Progenitor cell of endocrine pancreas (in vitro differentiated cells): ENCODE results near the gene PMVK. TPM values are rescaled to one million over a fixed set of nuclear protein-coding genes. Genes with fewer than 3 reads are reported as not detected.
A peak's percentile ranks its signal among the peaks of the same experiment; 100 is the strongest.

Source experiments
- DNase-seq: peaks from one replicate; pipeline ENCODE4 v3.0.0; 2021; ENCODE audit warnings: low spot score; ENCODE audit not compliant: unreplicated experiment
- H3K27ac Mint-ChIP-seq: 2 replicates; pipeline ENCODE4 v1.8.0; 2021; ENCODE audit warnings: mild to moderate bottlenecking, moderate library complexity, mixed read lengths
- H3K27me3 Mint-ChIP-seq: 2 replicates; pipeline ENCODE4 v1.8.0; 2021; ENCODE audit warnings: mixed read lengths
- H3K36me3 Mint-ChIP-seq: 2 replicates; pipeline ENCODE4 v1.8.0; 2022; ENCODE audit warnings: mixed read lengths; ENCODE audit not compliant: insufficient read depth
- H3K4me1 Mint-ChIP-seq: 2 replicates; pipeline ENCODE4 v1.8.0; 2021; ENCODE audit warnings: low read depth, mixed read lengths
- H3K4me3 Mint-ChIP-seq: 2 replicates; pipeline ENCODE4 v1.8.0; 2021; ENCODE audit warnings: low read depth, mild to moderate bottlenecking, moderate library complexity, mixed read lengths
- H3K9me3 Mint-ChIP-seq: 2 replicates; pipeline ENCODE4 v1.8.0; 2021; ENCODE audit warnings: low read depth, mixed read lengths
- total RNA-seq: library from RNA; stranded (reverse); gene quantifications from 2 replicates; pipeline ENCODE4 v1.2.1, GENCODE V29; 2021
- TF ChIP-seq, protein P1 (sequence below): fragments of 200-600 bp; sonication (generic); IDR thresholded peaks from one replicate; pipeline ENCODE4 v1.5.0; 2021; ENCODE audit warnings: antibody characterized with exemption, mild to moderate bottlenecking; ENCODE audit not compliant: unreplicated experiment

Gene PMVK
- total RNA-seq, 1 donor from 2014 or later: 26.9 TPM

DNA sequence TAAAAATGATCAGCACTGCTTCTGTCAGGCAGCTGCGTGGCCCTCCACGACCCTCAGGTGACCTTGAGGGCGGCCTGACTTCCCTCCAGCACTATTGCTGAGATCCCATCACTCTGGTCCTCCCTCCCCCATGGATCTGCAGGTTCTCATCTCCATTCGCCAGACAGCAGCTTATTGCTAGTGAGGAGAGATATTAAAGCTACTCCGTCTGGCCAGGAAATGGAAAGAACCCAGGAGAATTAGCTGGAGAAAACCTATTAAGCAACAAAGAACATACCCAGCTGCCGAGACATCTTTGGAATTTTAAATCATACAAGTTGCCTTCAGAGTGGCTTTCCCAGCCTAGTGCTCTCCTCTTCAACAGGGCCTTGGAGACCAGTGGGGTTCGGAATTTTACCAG lies 40.7 kb downstream of the PMVK start:
- Mint-ChIP-seq H3K27ac (peak overlapping the region; percentile 22), H3K9me3 (peaks cover 8% of the 10 kb centered on the region), H3K36me3 (peaks cover 1% of the 10 kb centered on the region), H3K27me3 (peaks cover 6% of the 10 kb centered on the region), H3K4me1 (no peaks in the 10 kb centered on the region), H3K4me3 (no peak overlapping the region)
- TF ChIP-seq, protein P1, sequence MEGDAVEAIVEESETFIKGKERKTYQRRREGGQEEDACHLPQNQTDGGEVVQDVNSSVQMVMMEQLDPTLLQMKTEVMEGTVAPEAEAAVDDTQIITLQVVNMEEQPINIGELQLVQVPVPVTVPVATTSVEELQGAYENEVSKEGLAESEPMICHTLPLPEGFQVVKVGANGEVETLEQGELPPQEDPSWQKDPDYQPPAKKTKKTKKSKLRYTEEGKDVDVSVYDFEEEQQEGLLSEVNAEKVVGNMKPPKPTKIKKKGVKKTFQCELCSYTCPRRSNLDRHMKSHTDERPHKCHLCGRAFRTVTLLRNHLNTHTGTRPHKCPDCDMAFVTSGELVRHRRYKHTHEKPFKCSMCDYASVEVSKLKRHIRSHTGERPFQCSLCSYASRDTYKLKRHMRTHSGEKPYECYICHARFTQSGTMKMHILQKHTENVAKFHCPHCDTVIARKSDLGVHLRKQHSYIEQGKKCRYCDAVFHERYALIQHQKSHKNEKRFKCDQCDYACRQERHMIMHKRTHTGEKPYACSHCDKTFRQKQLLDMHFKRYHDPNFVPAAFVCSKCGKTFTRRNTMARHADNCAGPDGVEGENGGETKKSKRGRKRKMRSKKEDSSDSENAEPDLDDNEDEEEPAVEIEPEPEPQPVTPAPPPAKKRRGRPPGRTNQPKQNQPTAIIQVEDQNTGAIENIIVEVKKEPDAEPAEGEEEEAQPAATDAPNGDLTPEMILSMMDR: no peak
- no peak for DNase-seq

DNA sequence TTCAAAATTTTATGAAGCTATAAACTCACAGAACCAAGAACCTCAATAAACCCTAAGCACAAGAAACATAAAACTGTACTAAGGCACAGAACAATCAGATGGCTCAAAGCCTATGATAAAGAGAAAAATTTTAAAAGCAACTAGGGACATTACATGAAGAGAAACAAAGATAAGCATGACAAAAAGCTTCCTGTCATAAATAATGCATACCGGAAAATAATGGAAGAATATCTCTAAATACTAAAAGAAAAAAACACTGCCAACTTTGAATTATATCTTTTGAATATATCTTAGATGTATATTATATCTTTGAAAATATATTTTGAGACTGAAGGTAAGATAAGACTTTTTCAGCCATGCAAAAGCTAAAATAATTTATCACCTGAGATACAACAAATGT lies 45.1 kb downstream of the PMVK start:
- Mint-ChIP-seq H3K9me3 (peaks cover 8% of the 10 kb centered on the region), H3K36me3 (peaks cover 1% of the 10 kb centered on the region), H3K4me1 (no peaks in the 10 kb centered on the region)

DNA sequence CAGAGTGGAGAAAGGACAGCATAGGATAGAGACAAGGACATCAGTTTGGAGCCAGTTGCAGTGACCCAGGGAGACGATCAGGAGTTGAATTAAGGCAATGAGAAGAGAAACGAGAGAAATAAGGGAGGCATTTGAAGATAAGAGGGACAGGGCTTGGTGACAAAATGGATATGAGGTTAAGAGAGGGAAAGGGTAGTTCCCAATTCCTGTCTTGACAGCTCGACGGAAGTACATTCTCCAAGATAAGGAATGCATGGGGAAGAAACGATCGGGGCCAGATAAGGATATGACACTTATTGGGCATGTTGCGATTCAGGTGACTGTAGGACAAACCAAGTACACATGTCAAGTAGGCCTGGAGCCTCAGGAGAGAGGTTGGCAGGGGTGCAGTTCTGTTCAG lies 47.8 kb downstream of the PMVK start:
- no peak for DNase-seq
- H3K27me3 Mint-ChIP-seq: peaks cover 4% of the 10 kb centered on the region
- H3K4me3 Mint-ChIP-seq: no peak overlapping the region
- H3K27ac Mint-ChIP-seq: no peak overlapping the region
- TF ChIP-seq, protein P1: no peak
- H3K4me1 Mint-ChIP-seq: peaks cover 5% of the 10 kb centered on the region
- peaks cover 1% of the 10 kb centered on the region for H3K36me3 Mint-ChIP-seq
- H3K9me3 Mint-ChIP-seq: peaks cover 8% of the 10 kb centered on the region

More for the DNA sequence above, 45.1 kb downstream of the PMVK start:
- Mint-ChIP-seq H3K27ac (no peak overlapping the region), H3K27me3 (peaks cover 7% of the 10 kb centered on the region), H3K4me3 (no peak overlapping the region)
- DNase-seq: no peak
- TF ChIP-seq, protein P1: no peak

DNA sequence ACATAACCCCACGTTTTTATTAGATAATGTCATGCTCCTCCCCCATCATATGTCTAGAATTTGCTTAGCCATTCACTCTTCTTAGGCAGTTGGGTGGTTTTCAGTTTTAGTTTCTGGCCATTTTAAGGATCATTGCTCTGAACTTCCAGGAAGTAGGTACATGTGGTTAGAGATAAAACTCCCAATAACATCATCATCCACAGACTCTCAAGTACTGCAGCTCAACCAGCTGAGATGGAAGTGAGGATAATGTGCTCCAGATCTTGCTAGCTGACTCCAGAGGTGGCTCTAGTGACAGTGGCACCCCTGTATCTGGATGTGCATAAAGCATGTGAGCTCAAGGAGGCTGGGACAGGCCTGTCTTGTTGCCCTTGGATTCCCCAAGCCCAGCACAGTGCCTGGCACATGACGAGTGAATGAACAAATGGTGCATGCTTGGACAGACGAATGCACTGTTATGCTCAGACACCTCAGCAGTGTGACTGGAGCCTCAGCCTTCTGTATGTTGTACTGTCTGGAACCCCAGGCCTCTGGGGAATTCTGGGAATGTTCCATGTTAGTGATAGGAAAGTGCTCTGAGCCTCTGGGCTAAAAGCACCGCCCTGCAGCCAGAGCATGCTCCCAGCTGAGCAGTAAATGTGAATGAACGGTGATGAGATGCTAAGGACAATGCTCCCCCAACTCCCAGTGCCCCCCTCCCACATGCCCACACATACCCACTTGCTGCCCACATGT lies 50.1 kb downstream of the PMVK start:
- H3K4me1 Mint-ChIP-seq: peaks cover 5% of the 10 kb centered on the region
- TF ChIP-seq, protein P1: no peak
- H3K4me3 Mint-ChIP-seq: no peak overlapping the region
- no peaks in the 10 kb centered on the region for H3K9me3 Mint-ChIP-seq
- H3K27ac Mint-ChIP-seq: no peak overlapping the region
- DNase-seq: no peak
- peaks cover 6% of the 10 kb centered on the region for H3K27me3 Mint-ChIP-seq
- H3K36me3 Mint-ChIP-seq: no peaks in the 10 kb centered on the region

DNA sequence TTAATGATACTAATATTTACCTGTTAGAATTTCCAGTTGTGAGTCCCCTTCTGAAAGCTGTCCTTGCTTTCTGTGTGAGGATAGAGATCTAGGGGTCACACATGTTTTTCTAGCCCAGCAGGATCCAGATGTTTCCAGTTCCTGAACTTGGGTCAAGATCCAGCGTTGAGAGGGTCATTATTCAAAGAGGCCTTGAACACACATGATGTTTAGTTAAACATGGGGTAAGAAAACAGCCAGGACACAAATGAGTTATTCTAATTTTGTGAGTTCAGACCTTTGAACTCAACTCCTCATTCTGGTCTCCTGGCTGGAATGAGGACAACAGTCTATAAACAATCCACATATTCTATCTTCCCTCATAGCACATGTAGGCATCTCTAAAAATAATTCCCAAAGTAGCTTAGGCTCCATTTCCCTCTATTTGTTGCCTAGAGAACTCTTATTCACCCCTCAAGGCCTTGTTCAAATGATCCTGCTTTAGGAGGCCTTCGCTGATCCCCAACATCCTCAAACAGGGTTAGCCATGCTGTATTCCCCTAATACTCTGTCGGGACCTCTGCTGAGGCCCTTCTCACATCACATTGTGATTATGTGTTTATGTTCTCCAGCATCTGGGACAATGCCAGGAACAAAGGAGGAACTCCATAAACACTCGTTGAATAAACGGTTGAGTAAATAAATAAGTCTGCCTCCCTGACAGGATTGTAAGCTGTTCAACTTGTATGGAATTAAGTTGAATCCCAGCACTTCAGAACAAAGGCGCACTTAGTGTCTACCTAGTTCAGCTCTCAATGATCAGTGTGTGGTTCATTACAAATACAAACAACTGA lies 51.4 kb downstream of the PMVK start:
- Mint-ChIP-seq H3K36me3 (no peaks in the 10 kb centered on the region), H3K27me3 (peaks cover 10% of the 10 kb centered on the region), H3K4me1 (peaks cover 5% of the 10 kb centered on the region), H3K9me3 (no peaks in the 10 kb centered on the region), H3K27ac (no peak overlapping the region), H3K4me3 (no peak overlapping the region)
- no peak for DNase-seq
- TF ChIP-seq, protein P1: no peak
